BE2C (cell line): ENCODE results near the gene NUMBL.
"Not testable (repeated sequence)": the region's sequence is repeated elsewhere in the genome, so short reads cannot be mapped to it uniquely, and the experiment has no call there.

ENCODE experiments used
- DNase-seq: peaks from one replicate; pipeline ENCODE4 v3.0.0-alpha.2; 2020
- H3K27me3 ChIP-seq: fragments of 250-450 bp; sonication (Bioruptor Pico); 2 replicates; pipeline ENCODE4 v1.5.1; 2020; ENCODE audit warnings: mild to moderate bottlenecking
- H3K36me3 ChIP-seq: fragments of 250-450 bp; sonication (Bioruptor Pico); 2 replicates; pipeline ENCODE4 v1.5.1; 2020; ENCODE audit warnings: mild to moderate bottlenecking
- H3K4me1 ChIP-seq: fragments of 250-450 bp; sonication (Bioruptor Pico); 2 replicates; pipeline ENCODE4 v1.5.1; 2020
- H3K4me3 ChIP-seq: 2 replicates; pipeline ENCODE4 v1.5.1; 2011; ENCODE audit warnings: low read depth, low read length
- H3K9me3 ChIP-seq: fragments of 250-450 bp; sonication (Bioruptor Pico); 2 replicates; pipeline ENCODE4 v1.5.1; 2020
- TF ChIP-seq, protein P1 (sequence below): IDR thresholded peaks from 2 replicates; pipeline ENCODE4 v1.5.1; 2012; ENCODE audit warnings: mild to moderate bottlenecking, low read depth, low read length

The NUMBL gene

DNA sequence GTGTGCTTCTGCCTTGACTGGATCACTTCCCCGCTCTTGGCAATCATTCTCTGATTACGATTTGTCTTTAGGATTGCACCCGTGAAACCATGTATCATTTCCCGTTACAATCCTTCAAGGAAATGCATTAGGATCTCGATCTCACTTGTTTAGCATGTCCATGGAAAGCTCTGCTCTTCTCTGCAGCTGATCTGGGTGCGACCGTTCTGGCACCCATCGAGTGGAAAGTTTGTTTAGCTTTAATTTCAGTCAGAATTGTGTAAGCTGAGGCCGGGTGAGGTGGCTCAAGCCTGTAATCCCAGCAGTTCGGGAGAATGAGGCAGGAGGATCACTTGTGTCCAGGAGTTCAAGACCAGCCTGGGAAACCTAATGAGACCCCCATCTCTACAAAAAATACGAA lies 30.9 kb downstream of the NUMBL start:
- no peak for DNase-seq
- Histone ChIP-seq H3K9me3 (no peaks in the 10 kb centered on the region), H3K4me3 (no peak overlapping the region), H3K36me3 (no peaks in the 10 kb centered on the region), H3K4me1 (peaks cover 3% of the 10 kb centered on the region; the same call in 1 of the 2 replicates), H3K27me3 (no peaks in the 10 kb centered on the region)
- TF ChIP-seq, protein P1, sequence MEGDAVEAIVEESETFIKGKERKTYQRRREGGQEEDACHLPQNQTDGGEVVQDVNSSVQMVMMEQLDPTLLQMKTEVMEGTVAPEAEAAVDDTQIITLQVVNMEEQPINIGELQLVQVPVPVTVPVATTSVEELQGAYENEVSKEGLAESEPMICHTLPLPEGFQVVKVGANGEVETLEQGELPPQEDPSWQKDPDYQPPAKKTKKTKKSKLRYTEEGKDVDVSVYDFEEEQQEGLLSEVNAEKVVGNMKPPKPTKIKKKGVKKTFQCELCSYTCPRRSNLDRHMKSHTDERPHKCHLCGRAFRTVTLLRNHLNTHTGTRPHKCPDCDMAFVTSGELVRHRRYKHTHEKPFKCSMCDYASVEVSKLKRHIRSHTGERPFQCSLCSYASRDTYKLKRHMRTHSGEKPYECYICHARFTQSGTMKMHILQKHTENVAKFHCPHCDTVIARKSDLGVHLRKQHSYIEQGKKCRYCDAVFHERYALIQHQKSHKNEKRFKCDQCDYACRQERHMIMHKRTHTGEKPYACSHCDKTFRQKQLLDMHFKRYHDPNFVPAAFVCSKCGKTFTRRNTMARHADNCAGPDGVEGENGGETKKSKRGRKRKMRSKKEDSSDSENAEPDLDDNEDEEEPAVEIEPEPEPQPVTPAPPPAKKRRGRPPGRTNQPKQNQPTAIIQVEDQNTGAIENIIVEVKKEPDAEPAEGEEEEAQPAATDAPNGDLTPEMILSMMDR = no peak

DNA sequence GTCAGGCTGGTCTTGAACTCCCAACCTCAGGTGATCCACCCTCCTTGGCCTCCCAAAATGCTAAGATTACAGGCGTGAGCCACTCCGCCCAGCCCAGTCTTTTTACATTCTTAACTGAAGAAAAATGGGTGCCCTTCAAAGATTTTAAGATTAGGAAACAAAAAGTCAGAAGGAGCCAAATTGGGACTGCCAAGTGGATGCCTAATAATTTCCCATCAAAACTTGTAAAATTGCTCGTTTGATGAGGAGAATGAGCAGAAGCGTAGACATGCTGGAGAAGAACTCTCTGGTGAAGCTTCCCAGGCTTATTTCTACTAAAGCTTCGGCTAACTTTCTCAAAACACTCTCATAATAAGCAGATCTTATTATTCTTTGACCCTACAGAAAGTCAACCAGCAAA lies 31.3 kb downstream of the NUMBL start:
- no peak overlapping the region for H3K4me3 ChIP-seq

DNA sequence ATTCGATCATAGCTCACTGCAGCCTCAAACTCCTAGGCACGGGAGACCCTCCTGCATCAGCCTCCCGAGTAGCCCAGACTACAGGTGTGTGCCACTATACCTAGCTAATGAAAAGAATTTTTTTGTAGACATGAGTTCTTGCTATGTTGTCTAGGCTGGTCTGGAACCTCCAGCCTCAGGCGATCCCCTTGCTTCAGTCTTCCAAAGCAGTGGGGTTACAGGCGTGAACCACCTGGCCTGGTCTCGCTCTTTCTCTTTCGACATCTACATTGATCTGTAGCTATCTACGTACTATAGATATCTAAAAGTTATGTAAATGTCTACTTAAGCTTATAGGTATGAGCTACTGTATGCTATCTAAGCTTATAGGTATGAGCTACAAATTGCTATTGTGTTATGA lies 32.4 kb downstream of the NUMBL start:
- H3K4me1 ChIP-seq = no peaks in the 10 kb centered on the region
- no peak for DNase-seq
- no peaks in the 10 kb centered on the region for H3K36me3 ChIP-seq
- no peaks in the 10 kb centered on the region for H3K9me3 ChIP-seq
- H3K27me3 ChIP-seq = no peaks in the 10 kb centered on the region
- no peak overlapping the region for H3K4me3 ChIP-seq
- TF ChIP-seq, protein P1 = no peak

More for the DNA sequence above, 31.3 kb downstream of the NUMBL start:
- Histone ChIP-seq H3K9me3 (no peaks in the 10 kb centered on the region), H3K36me3 (no peaks in the 10 kb centered on the region), H3K4me1 (peaks cover 3% of the 10 kb centered on the region; the same call in 1 of the 2 replicates), H3K27me3 (no peaks in the 10 kb centered on the region)
- no peak for DNase-seq
- TF ChIP-seq, protein P1 = no peak

DNA sequence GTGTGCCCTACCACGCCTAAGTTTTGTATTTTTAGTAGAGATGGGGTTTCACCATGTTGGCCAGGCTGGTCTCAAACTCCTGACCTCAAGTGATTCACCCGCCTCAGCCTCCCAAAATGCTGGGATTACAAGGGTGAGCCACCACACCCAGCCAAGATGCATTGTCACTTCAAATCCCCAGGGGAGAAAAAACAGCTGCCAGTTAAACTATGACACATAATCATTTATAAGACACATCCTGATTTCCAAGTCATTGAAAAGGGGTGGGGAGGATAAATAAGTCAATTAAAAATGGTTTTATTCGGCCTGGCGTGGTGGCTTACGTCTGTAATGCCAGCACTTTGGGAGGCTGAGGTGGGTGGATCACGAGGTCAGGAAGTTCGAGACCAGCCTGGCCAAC lies 34.8 kb downstream of the NUMBL start:
- H3K4me1 ChIP-seq, H3K4me3 ChIP-seq, H3K36me3 ChIP-seq, DNase-seq, H3K27me3 ChIP-seq, H3K9me3 ChIP-seq: not testable (repeated sequence)

DNA sequence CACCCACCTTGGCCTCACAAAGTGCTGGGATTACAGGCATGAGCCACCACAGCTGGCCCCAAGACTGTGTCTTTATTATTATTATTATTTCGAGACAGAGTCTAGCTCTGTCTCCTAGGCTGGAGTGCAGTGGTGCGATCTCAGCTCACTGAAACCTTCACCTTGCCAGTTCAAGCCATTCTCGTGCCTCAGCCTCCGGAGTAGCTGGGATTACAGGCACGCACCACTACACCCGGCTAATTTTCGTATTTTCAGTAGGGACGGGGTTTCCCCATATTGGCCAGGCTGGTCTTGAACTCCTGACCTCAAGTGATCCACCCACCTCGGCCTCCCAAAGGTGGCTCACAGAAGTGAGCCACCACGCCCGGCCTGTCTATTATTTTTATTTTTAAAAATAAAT lies 38.1 kb downstream of the NUMBL start:
- H3K4me1 ChIP-seq, H3K4me3 ChIP-seq, H3K36me3 ChIP-seq, DNase-seq, H3K9me3 ChIP-seq, H3K27me3 ChIP-seq: not testable (repeated sequence)

DNA sequence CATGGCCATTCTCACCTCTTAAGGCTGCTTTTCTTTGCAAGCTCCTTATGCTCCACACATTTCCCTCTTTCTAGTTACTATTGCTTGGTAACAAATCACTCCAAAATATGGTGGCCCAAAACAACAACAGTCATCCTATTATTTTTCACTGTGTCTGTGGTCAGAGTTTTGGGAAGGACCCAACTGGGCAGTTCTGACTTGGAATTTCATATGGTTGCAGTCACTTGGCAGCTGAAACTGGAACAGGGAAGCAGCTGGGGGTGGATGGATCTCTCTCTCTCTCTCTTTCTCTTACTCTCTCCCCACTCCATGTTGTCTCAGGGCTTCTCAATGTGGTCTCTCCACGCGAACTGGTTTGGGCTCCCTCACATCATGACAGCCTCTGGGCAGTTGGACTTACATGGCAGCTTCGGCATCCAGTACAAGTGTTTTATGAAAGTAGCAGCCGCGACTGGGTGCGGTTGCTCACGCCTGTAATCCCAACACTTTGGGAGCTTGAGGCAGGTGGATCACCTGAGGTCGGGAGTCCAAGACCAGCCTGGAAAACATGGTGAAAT lies 39.6 kb downstream of the NUMBL start:
- H3K9me3 ChIP-seq = no peaks in the 10 kb centered on the region
- no peak for DNase-seq
- H3K36me3 ChIP-seq = no peaks in the 10 kb centered on the region
- TF ChIP-seq, protein P1 = no peak
- H3K4me1 ChIP-seq = no peaks in the 10 kb centered on the region
- no peak overlapping the region for H3K4me3 ChIP-seq
- no peaks in the 10 kb centered on the region for H3K27me3 ChIP-seq

DNA sequence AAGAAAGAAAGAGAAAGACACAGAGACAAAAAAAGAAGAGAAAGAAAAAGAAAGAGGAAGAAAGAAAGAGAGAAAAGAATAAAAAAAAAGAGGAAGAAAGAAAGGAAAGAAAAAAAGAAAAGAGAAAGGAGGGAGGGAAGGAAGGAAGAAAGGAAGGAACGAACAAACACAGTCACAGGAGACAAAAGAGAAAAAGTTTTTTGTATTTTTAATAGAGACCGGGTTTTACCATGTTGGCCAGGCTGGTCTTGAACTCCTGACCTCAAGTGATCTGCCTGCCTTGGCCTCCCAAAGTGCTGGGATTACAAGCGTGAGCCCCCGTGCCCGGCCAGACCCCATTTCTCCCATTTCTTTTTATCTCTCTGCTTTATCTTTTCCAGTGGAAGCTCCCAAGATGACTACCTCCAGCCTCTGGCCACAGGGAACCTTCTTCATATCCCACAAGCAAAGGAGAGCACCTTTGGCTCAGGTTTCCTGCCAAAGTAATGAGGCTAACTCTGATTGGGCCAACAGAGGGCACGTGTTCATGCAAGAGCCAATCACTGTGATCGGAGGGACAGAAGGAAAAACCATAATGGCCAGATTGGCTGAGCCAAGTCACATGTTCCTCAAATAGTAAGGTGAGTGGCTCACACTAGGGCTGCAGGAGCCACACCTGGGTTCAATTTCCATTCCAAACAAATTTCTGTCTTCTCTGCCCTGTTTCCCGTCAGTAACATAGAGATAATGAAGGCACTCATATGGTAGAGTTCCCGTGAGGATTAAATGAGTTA lies 40.4 kb downstream of the NUMBL start:
- not testable (repeated sequence) for H3K4me3 ChIP-seq, H3K9me3 ChIP-seq, H3K27me3 ChIP-seq, H3K4me1 ChIP-seq, H3K36me3 ChIP-seq, DNase-seq
